DOHH2 (cell line): ENCODE data around the gene FSHR.

Source experiments
- H3F3A ChIP-seq: fragments of 200-600 bp; sonication (generic), shearing (Covaris generic); 2 replicates; pipeline ENCODE4 v1.6.0; 2016; ENCODE audit warnings: antibody characterized with exemption, mild to moderate bottlenecking; ENCODE audit not compliant: control insufficient read depth, insufficient read depth
- H3K27ac ChIP-seq: fragments of 200-600 bp; sonication (generic); 2 replicates; pipeline ENCODE4 v1.5.1; 2014; ENCODE audit warnings: low read depth, mild to moderate bottlenecking, low read length, moderate library complexity
- H3K27me3 ChIP-seq: fragments of 200-600 bp; sonication (generic); 2 replicates; pipeline ENCODE4 v1.6.1; 2014; ENCODE audit warnings: mild to moderate bottlenecking, low read length, mixed read lengths; ENCODE audit not compliant: control insufficient read depth
- H3K36me3 ChIP-seq: fragments of 200-600 bp; sonication (generic); 2 replicates; pipeline ENCODE4 v1.6.1; 2014; ENCODE audit warnings: mild to moderate bottlenecking, low read length, moderate library complexity, mixed read lengths; ENCODE audit not compliant: control insufficient read depth
- H3K4me1 ChIP-seq: fragments of 200-600 bp; sonication (generic); 2 replicates; pipeline ENCODE4 v1.6.1; 2014; ENCODE audit warnings: mild to moderate bottlenecking, low read length, mixed read lengths; ENCODE audit not compliant: control insufficient read depth
- H3K4me2 ChIP-seq: fragments of 200-600 bp; sonication (generic); 2 replicates; pipeline ENCODE4 v1.6.0; 2014; ENCODE audit warnings: mild to moderate bottlenecking, low read length, moderate library complexity
- H3K4me3 ChIP-seq: fragments of 200-600 bp; sonication (generic); 2 replicates; pipeline ENCODE4 v1.5.1; 2014; ENCODE audit warnings: mild to moderate bottlenecking, low read length, mixed read lengths
- H3K79me2 ChIP-seq: fragments of 200-600 bp; sonication (generic); 2 replicates; pipeline ENCODE4 v1.6.1; 2014; ENCODE audit warnings: mild to moderate bottlenecking, low read length, mixed read lengths; ENCODE audit not compliant: control insufficient read depth
- H3K9me2 ChIP-seq: fragments of 200-600 bp; sonication (generic); replicated peaks from 2 replicates; pipeline ENCODE4 v1.6.1; 2014; ENCODE audit warnings: mild to moderate bottlenecking, low read length, mixed read lengths; ENCODE audit not compliant: control insufficient read depth
- H3K9me3 ChIP-seq: fragments of 200-600 bp; sonication (generic); 2 replicates; pipeline ENCODE4 v1.6.1; 2014; ENCODE audit warnings: antibody characterized with exemption, low read length, mixed read lengths; ENCODE audit not compliant: control insufficient read depth, insufficient read depth
- H4K20me1 ChIP-seq: fragments of 200-600 bp; sonication (generic); 2 replicates; pipeline ENCODE4 v1.6.0; 2014; ENCODE audit warnings: low read depth, mild to moderate bottlenecking, antibody characterized with exemption, low read length, moderate library complexity; ENCODE audit not compliant: control insufficient read depth, insufficient read depth
- CTCF ChIP-seq: fragments of 200-600 bp; sonication (generic); IDR thresholded peaks from one replicate; pipeline ENCODE4 v1.5.1; 2014; ENCODE audit warnings: antibody characterized with exemption, mild to moderate bottlenecking, low read depth, low read length; ENCODE audit not compliant: poor library complexity, severe bottlenecking
- EZH2phosphoT487 ChIP-seq: fragments of 200-600 bp; sonication (generic); IDR thresholded peaks from 2 replicates; pipeline ENCODE4 v1.6.1; 2017; ENCODE audit warnings: borderline replicate concordance, mild to moderate bottlenecking, antibody characterized with exemption, low read length, moderate library complexity, mixed read lengths

FSHR gene

GRCh38 chr2:49005261-49005660 lies 149.1 kb downstream of the FSHR start:
- H3K27me3 ChIP-seq = no peaks in the 10 kb centered on the region
- no peak overlapping the region for H3K4me3 ChIP-seq
- no peaks in the 10 kb centered on the region for H3K9me2 ChIP-seq
- TF ChIP-seq EZH2phosphoT487 = no peak
- TF ChIP-seq CTCF = no peak
- no peaks in the 10 kb centered on the region for H3F3A ChIP-seq
- H3K27ac ChIP-seq = no peak overlapping the region
- no peaks in the 10 kb centered on the region for H3K36me3 ChIP-seq
- no peaks in the 10 kb centered on the region for H3K4me1 ChIP-seq
- H3K4me2 ChIP-seq = no peak overlapping the region
- H3K79me2 ChIP-seq = no peaks in the 10 kb centered on the region
- no peaks in the 10 kb centered on the region for H3K9me3 ChIP-seq
- H4K20me1 ChIP-seq = no peaks in the 10 kb centered on the region

DNA sequence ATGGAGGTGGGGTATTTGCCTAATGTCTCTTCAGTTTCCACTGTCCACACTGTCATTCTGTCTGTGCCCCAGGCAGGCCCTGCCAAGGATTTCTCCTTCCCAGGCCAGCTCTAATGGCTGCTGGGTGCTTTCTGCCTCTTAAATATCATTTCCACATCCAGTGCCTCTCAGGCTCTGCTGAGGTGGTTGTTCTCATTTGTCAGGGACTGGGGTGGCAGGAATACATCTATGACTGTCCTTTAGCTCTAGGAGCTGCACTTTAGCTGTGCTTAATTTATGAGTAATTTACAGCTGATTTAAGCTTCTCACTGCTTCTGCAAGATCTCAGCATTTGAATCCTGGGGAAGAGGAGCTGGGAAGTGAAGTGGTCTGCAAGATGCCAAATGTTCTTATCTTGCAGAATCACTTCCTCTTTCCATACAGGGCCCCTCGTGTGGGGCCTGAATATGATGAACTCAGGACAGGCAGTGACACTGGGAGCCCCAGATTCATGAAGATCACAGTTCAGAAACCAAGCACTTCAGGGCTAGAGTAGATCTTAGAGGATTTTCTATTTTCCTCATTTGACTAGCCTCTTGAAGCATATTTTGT lies 150.2 kb downstream of the FSHR start:
- no peak overlapping the region for H3K4me3 ChIP-seq
- no peaks in the 10 kb centered on the region for H3K27me3 ChIP-seq
- H3K79me2 ChIP-seq = no peaks in the 10 kb centered on the region
- no peaks in the 10 kb centered on the region for H3K36me3 ChIP-seq
- TF ChIP-seq EZH2phosphoT487 (no peak), CTCF (no peak)
- no peaks in the 10 kb centered on the region for H3K9me2 ChIP-seq
- no peaks in the 10 kb centered on the region for H4K20me1 ChIP-seq
- H3K9me3 ChIP-seq = no peaks in the 10 kb centered on the region
- H3K4me1 ChIP-seq = no peaks in the 10 kb centered on the region
- H3F3A ChIP-seq = no peaks in the 10 kb centered on the region
- no peak overlapping the region for H3K27ac ChIP-seq
- H3K4me2 ChIP-seq = no peak overlapping the region

GRCh38 chr2:49003201-49003600 lies 151.1 kb downstream of the FSHR start:
- TF ChIP-seq CTCF (no peak), EZH2phosphoT487 (no peak)
- Histone ChIP-seq H3K9me2 (no peaks in the 10 kb centered on the region), H3K9me3 (no peaks in the 10 kb centered on the region), H3K27me3 (no peaks in the 10 kb centered on the region), H3K4me2 (no peak overlapping the region), H3K4me3 (no peak overlapping the region), H3K79me2 (no peaks in the 10 kb centered on the region), H3K36me3 (no peaks in the 10 kb centered on the region), H3K4me1 (no peaks in the 10 kb centered on the region), H4K20me1 (no peaks in the 10 kb centered on the region), H3F3A (no peaks in the 10 kb centered on the region), H3K27ac (no peak overlapping the region)
